Measurements from ENCODE around the gene IGSF11. TPM values are rescaled to one million over a fixed set of nuclear protein-coding genes. Genes with fewer than 3 reads are reported as not detected.

Gene IGSF11
- polyA plus RNA-seq, 1 donor (not counting 4 experiments of a cell fraction or from before 2014, with no cell fraction given): 0.68 TPM

GRCh38 chr3:118963711-118964110, 70.9 kb downstream of the IGSF11 start:
- Histone ChIP-seq H3K36me3 (ENCODE audit: control insufficient read depth in 2 of 2, extremely low read depth in 1 of 2, insufficient read depth in 2 of 2, low read length in 2 of 2) (no peaks in the 10 kb centered on the region), H3K4me2 (ENCODE audit: control insufficient read depth, extremely low read depth, insufficient read depth, low read depth, low read length) (no peak overlapping the region), H3K27ac (ENCODE audit: control insufficient read depth, insufficient read depth, low read length) (no peak overlapping the region), H3K79me2 (ENCODE audit: control insufficient read depth, insufficient read depth, low read length) (no peaks in the 10 kb centered on the region), H3K9me1 (ENCODE audit: control insufficient read depth, extremely low read depth, insufficient read depth, low read length) (no peaks in the 10 kb centered on the region), H3K27me3 (ENCODE audit: control insufficient read depth, extremely low read depth, insufficient read depth, low read length) (no peaks in the 10 kb centered on the region), H3K4me3 (ENCODE audit: control insufficient read depth in 2 of 3, extremely low read depth in 1 of 3, insufficient read depth in 2 of 3, low read depth in 1 of 3, low read length in 3 of 3) (no peak overlapping the region), H3K9me3 (ENCODE audit: control insufficient read depth, low read depth, low read length) (no peaks in the 10 kb centered on the region), H4K20me1 (ENCODE audit: control insufficient read depth, extremely low read depth, insufficient read depth, low read length) (no peaks in the 10 kb centered on the region), H3K9ac (ENCODE audit: control insufficient read depth, extremely low read depth, insufficient read depth, low read length) (no peak overlapping the region), H3K4me1 (ENCODE audit: control insufficient read depth, extremely low read depth, insufficient read depth, low read length) (no peaks in the 10 kb centered on the region), H2AFZ (ENCODE audit: control insufficient read depth, low read length) (no peak overlapping the region)
- FAIRE-seq (no peak), DNase-seq (ENCODE audit: low read depth, low spot score) (no peak)
- dilution Hi-C loops (cut with MboI; ENCODE audit: extremely low pct_ligation_motif_present, low sequenced_read_pairs): no loop called here
- TF ChIP-seq EZH2 (IDR thresholded peaks at IDR 0.05; ENCODE audit: low read length) (no peak), CTCF (optimal IDR thresholded peaks at IDR 0.05 in 1 of 3, IDR thresholded peaks at IDR 0.05 in 1 of 3, conservative IDR thresholded peaks at IDR 0.05 in 1 of 3; ENCODE audit: extremely low read depth in 1 of 3, insufficient read depth in 2 of 3, low read length in 3 of 3) (no peak)

GRCh38 chr3:118960876-118961450, 73.7 kb downstream of the IGSF11 start:
- DNase-seq (ENCODE audit: low read depth, low spot score) (no peak), FAIRE-seq (no peak)
- Histone ChIP-seq H3K79me2 (ENCODE audit: control insufficient read depth, insufficient read depth, low read length) (no peaks in the 10 kb centered on the region), H3K4me3 (ENCODE audit: control insufficient read depth in 2 of 3, extremely low read depth in 1 of 3, insufficient read depth in 2 of 3, low read depth in 1 of 3, low read length in 3 of 3) (no peak overlapping the region), H3K36me3 (ENCODE audit: control insufficient read depth in 2 of 2, extremely low read depth in 1 of 2, insufficient read depth in 2 of 2, low read length in 2 of 2) (no peaks in the 10 kb centered on the region), H3K9me3 (ENCODE audit: control insufficient read depth, low read depth, low read length) (no peaks in the 10 kb centered on the region), H3K27me3 (ENCODE audit: control insufficient read depth, extremely low read depth, insufficient read depth, low read length) (no peaks in the 10 kb centered on the region), H3K4me2 (ENCODE audit: control insufficient read depth, extremely low read depth, insufficient read depth, low read depth, low read length) (no peak overlapping the region), H3K4me1 (ENCODE audit: control insufficient read depth, extremely low read depth, insufficient read depth, low read length) (no peaks in the 10 kb centered on the region), H3K9me1 (ENCODE audit: control insufficient read depth, extremely low read depth, insufficient read depth, low read length) (no peaks in the 10 kb centered on the region), H3K9ac (ENCODE audit: control insufficient read depth, extremely low read depth, insufficient read depth, low read length) (no peak overlapping the region), H3K27ac (ENCODE audit: control insufficient read depth, insufficient read depth, low read length) (no peak overlapping the region), H2AFZ (ENCODE audit: control insufficient read depth, low read length) (no peak overlapping the region), H4K20me1 (ENCODE audit: control insufficient read depth, extremely low read depth, insufficient read depth, low read length) (no peaks in the 10 kb centered on the region)
- no peak for TF ChIP-seq CTCF (optimal IDR thresholded peaks at IDR 0.05 in 1 of 3, IDR thresholded peaks at IDR 0.05 in 1 of 3, conservative IDR thresholded peaks at IDR 0.05 in 1 of 3; ENCODE audit: extremely low read depth in 1 of 3, insufficient read depth in 2 of 3, low read length in 3 of 3)
- TF ChIP-seq EZH2 (IDR thresholded peaks at IDR 0.05; ENCODE audit: low read length): no peak
- dilution Hi-C loops (cut with MboI; ENCODE audit: extremely low pct_ligation_motif_present, low sequenced_read_pairs): no loop called here
